Upper lobe of right lung (tissue), 1 donor: ENCODE measurements around the gene TMEM117. TPM values are rescaled to one million over a fixed set of nuclear protein-coding genes. Genes with fewer than 3 reads are reported as not detected.
"Not testable (repeated sequence)": the region's sequence is repeated elsewhere in the genome, so short reads cannot be mapped to it uniquely, and the experiment has no call there.

Source experiments
- ATAC-seq: fragments of 200-7000 bp; cut with Tn5 transposase; one replicate; pipeline ENCODE4 v1.9.1; 2020; ENCODE audit warnings: mild to moderate bottlenecking, moderate library complexity
- DNase-seq: peaks from one replicate; pipeline ENCODE4 v3.0.0-alpha.2; 2020
- H3K27ac ChIP-seq: fragments of 200-600 bp; one replicate; pipeline ENCODE4 v1.8.0; 2022
- H3K27me3 ChIP-seq: fragments of 200-600 bp; one replicate; pipeline ENCODE4 v1.8.0; 2022; ENCODE audit warnings: mild to moderate bottlenecking
- H3K36me3 ChIP-seq: fragments of 200-600 bp; one replicate; pipeline ENCODE4 v1.8.0; 2022
- H3K4me1 ChIP-seq: fragments of 200-600 bp; one replicate; pipeline ENCODE4 v1.8.0; 2022
- H3K4me3 ChIP-seq: fragments of 200-600 bp; one replicate; pipeline ENCODE4 v1.8.0; 2022; ENCODE audit warnings: mild to moderate bottlenecking
- H3K9me3 ChIP-seq: fragments of 200-600 bp; one replicate; pipeline ENCODE4 v1.8.0; 2022
- intact Hi-C: fragments of 100-400 bp; cut with DNase I; formaldehyde crosslinking; loops from one replicate; pipeline ENCODE4 v1.11.0; 2022
- total RNA-seq: library from RNA; stranded (reverse); fragmentation: NEBNext Ultra II Directional; extraction: Animal tissue kit (Norgen Biotek cat#: 25700); gene quantifications from one replicate; pipeline ENCODE4 v1.2.1, GENCODE V29; 2021
- TF ChIP-seq, protein P1 (sequence below): fragments of 200-600 bp; IDR thresholded peaks from one replicate; pipeline ENCODE4 v1.8.0; 2022; ENCODE audit warnings: antibody characterized with exemption
- donor health status: DM: no; HTN: yes; CAD: no; lungs with severe emphysema.

The TMEM117 gene
- total RNA-seq, 1 donor from 2014 or later, result 4.6 TPM

DNA sequence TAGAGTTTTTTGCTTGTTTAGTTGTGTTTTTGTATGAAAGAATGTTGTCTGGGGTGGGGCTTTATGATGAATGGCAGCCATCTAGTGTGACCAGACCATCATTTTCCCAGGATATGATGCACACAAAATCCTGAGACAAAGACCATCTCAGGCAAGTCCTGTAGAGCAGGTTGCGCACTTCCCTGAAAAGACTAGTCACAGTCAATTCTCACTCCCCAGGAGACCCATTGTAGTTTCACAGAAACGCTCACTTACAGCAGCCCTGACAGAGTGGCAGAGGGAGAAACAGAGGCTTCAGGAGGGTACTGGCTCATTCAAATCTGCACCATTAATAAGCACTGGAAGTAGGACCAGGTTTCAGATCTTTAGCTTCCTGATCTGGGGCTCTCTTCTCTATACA is 183.2 kb downstream of the TMEM117 start:
- TF ChIP-seq, protein P1, sequence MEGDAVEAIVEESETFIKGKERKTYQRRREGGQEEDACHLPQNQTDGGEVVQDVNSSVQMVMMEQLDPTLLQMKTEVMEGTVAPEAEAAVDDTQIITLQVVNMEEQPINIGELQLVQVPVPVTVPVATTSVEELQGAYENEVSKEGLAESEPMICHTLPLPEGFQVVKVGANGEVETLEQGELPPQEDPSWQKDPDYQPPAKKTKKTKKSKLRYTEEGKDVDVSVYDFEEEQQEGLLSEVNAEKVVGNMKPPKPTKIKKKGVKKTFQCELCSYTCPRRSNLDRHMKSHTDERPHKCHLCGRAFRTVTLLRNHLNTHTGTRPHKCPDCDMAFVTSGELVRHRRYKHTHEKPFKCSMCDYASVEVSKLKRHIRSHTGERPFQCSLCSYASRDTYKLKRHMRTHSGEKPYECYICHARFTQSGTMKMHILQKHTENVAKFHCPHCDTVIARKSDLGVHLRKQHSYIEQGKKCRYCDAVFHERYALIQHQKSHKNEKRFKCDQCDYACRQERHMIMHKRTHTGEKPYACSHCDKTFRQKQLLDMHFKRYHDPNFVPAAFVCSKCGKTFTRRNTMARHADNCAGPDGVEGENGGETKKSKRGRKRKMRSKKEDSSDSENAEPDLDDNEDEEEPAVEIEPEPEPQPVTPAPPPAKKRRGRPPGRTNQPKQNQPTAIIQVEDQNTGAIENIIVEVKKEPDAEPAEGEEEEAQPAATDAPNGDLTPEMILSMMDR, result no peak
- Histone ChIP-seq H3K36me3 (no peaks in the 10 kb centered on the region), H3K27me3 (no peaks in the 10 kb centered on the region), H3K4me3 (no peak overlapping the region), H3K4me1 (no peaks in the 10 kb centered on the region), H3K27ac (no peak overlapping the region), H3K9me3 (no peaks in the 10 kb centered on the region)
- no peak for ATAC-seq
- DNase-seq, result no peak
- intact Hi-C loops, result no loop called here

DNA sequence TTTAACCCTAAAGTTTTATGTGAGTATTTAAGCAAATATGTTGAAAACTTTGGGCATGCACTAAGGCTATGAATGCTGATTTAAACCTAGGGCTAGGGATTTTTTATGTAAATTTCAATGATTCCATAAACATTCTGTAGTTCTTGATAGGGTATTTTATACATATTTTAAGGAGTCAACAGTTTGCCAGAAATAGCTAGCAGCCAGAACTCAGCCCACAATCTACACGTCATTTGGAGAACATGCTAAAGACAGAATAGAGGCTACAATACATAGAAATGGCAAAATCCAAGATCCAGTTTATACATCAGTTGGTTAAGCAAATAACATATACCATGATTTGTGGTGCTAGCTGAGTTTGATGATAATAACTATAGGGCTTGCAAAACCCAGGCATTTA is 184.7 kb downstream of the TMEM117 start:
- no peaks in the 10 kb centered on the region for H3K36me3 ChIP-seq
- H3K9me3 ChIP-seq, result no peaks in the 10 kb centered on the region
- intact Hi-C loops, result no loop called here
- H3K4me1 ChIP-seq, result no peaks in the 10 kb centered on the region
- no peak overlapping the region for H3K4me3 ChIP-seq
- DNase-seq (no peak), ATAC-seq (no peak)
- TF ChIP-seq, protein P1, result no peak
- no peaks in the 10 kb centered on the region for H3K27me3 ChIP-seq
- H3K27ac ChIP-seq, result no peak overlapping the region

DNA sequence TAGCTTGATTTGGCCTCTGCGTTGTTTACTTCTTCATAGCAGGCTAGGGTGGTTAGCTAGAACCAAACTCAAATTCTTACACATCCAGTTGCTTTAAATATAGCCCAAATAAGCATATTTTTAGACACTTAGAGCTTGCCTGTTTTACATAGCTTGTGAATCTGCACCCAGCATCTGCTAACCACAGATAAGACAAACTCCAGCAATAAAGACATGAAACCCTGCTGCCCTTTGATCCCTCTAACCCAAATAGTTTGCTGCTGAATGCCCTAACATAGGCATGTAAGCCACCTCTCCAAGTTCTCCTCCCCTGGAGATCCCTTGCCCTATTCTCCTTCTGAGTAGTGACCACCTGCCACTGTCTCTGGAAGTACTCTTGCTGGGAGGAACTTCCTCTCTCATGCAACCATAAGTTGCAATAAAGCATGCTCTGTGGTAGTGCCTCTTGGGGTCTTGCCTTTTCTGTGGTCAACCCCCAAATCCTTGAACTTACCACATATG is 185.6 kb downstream of the TMEM117 start:
- ATAC-seq, result no peak
- no peak overlapping the region for H3K4me3 ChIP-seq
- H3K27me3 ChIP-seq, result no peaks in the 10 kb centered on the region
- H3K27ac ChIP-seq, result no peak overlapping the region
- no peaks in the 10 kb centered on the region for H3K9me3 ChIP-seq
- intact Hi-C loops, result no loop called here
- TF ChIP-seq, protein P1, result no peak
- H3K36me3 ChIP-seq, result no peaks in the 10 kb centered on the region
- no peaks in the 10 kb centered on the region for H3K4me1 ChIP-seq
- no peak for DNase-seq

DNA sequence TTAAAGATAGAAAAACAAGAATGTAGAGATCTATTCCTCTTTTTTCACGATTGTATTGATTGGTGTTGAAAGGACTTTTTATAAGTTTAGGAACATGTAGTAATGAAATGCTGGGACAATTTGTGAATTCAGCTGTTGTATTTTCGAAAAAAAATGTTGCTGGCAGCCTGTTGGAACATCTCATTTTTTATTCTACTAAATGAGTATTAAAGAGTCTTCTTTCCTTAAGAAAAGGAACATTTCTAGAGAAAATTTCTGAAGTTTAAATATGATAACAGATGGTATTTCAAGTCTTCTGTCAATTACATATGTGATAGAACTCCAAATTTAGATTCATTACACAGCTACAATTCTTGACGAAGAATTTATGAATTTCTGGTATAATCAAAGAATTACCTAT is 189.6 kb downstream of the TMEM117 start:
- H3K4me3 ChIP-seq, result no peak overlapping the region
- intact Hi-C loops, result no loop called here
- DNase-seq (no peak), ATAC-seq (no peak)
- no peaks in the 10 kb centered on the region for H3K9me3 ChIP-seq
- H3K4me1 ChIP-seq, result no peaks in the 10 kb centered on the region
- H3K36me3 ChIP-seq, result no peaks in the 10 kb centered on the region
- TF ChIP-seq, protein P1, result no peak
- H3K27me3 ChIP-seq, result no peaks in the 10 kb centered on the region
- H3K27ac ChIP-seq, result no peak overlapping the region

DNA sequence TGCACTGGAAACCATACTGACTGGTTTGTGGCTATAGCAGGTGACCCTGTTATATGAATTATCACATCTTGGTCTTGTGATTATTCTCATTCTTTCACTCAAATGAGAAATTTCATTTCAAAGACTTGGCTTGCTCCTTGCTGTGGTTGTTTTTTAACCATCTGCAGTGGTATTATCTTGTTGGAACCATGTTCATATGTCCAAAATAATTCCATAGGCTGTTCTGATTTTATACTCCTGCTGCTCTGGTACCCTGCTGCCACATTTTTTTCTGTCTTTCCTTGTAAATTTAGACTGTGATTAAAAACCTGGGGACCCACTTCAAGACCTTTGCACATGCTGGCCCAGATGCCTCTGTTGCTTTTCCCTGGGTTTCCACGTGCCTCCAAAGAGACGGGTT is 190.2 kb downstream of the TMEM117 start:
- Histone ChIP-seq H3K27ac (no peak overlapping the region), H3K4me1 (no peaks in the 10 kb centered on the region), H3K9me3 (peaks cover under 1% of the 10 kb centered on the region), H3K36me3 (no peaks in the 10 kb centered on the region), H3K4me3 (no peak overlapping the region), H3K27me3 (no peaks in the 10 kb centered on the region)
- ATAC-seq, result no peak
- TF ChIP-seq, protein P1, result no peak
- DNase-seq, result no peak
- intact Hi-C loops, result no loop called here

DNA sequence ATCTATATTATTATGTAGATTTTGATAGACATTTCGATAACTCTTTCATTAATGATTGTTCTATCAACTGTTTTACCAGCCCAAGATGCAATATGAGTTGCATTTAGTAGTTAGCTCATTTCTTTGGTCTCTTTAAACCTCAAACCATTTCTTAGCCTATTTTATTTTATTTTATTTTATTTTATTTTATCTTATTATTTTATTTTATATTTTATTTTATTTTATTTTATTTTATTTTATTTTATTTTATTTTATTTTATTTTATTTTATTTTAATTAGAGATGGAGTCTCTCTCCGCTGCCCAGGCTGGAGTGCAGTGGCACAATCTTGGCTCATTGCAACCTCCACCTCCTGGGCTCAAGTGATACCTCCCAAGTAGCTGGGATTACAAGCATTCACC is 191.0 kb downstream of the TMEM117 start:
- DNase-seq, H3K36me3 ChIP-seq, H3K27me3 ChIP-seq, ATAC-seq, H3K4me1 ChIP-seq, H3K4me3 ChIP-seq, intact Hi-C loops, H3K27ac ChIP-seq, H3K9me3 ChIP-seq: not testable (repeated sequence)
